Inflammatory macrophage (primary cell): ENCODE results near the gene TAOK2.
A peak's percentile ranks its signal among the peaks of the same experiment; 100 is the strongest.

ENCODE experiments used
- DNase-seq, 2 donors: peaks; one replicate each; pipeline ENCODE4 v3.0.0-alpha.2; 2020 to 2022

The TAOK2 gene

DNA sequence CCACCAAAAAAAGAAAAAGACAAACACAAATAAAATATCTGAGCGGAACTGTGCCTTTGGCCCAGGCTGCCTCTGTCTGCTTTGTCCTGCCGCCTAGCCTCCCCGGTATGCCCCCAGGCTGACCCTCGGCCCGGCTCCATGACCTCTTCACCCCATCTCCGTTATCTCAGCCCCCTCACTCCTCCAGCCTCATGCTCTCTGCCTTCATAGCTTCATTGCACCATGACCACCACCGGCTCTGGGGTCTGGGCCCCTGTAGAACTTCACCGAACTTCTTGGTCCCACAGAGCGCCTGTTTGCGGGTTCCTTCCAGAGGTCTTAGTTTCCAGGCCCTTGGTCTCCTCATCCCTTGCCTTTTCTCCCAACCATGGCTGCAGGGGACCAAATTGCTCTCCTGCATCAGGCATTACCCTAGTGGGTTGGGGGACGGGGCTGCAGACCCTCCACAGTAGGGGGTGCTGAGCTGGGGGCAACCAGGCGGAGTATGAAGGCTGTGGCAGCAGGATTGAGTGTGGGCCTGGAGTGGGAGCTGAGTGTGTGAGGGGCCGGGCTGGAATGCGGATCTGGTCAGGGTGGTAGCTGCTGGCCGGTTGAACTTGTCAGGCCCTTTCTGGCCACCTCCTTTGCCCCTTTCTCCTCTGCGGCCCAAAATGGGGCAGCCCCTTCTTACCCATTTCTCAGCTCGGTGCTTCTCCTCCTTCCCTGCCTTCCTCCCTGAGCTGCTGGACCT, 14.8 kb downstream of the TAOK2 start:
- DNase-seq, result no peak

DNA sequence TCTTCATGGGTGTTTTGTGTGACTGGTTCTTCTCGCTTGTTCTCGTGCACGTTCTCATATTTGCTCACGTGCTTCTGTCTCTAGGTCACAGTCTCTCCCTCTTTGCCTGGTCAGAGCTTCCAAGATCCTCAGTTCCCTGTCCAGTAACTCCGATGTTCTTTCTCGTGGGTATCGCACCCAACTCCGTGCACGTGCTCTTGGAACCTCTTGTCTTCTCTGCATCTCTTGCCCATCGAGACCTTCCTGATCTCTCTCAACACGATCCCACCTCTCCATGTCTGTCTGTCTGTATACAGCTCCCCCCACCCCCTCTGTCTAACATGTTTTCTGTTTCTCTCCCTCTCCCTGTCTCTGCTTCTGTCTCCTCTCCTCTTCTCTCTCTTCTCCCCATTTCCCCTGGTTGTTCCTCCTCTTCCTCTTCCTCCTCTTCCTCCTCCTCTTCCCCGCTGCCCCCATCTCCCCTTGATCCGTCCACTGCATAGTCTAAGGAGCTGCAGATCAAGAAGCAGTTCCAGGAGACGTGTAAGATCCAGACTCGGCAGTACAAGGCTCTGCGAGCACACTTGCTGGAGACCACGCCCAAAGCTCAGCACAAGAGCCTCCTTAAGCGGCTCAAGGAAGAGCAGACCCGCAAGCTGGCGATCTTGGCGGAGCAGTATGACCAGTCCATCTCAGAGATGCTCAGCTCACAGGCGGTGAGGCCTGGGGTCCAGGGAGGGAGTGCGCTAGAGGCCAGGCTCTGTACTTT, 15.6 kb downstream of the TAOK2 start:
- DNase-seq, result no peak

DNA sequence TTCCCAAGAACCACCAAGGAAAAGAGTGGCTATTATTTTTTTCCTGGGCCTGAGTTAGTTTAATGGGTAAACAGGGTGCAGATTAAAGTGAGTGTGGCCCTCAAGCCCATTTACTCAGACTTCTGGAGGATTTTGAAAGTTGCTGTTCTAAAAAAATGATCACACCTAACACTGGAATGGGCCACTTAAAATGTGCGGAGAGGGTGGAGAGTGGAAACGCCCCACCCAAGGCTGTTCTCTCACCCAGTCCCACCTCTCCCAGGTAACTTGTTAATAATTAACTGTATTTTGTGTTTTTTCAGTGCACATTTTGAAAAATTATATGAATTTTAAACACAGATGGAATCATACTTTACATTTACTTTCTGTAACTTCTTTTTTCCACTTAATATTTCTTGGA, 16.4 kb downstream of the TAOK2 start:
- DNase-seq, result no peak

DNA sequence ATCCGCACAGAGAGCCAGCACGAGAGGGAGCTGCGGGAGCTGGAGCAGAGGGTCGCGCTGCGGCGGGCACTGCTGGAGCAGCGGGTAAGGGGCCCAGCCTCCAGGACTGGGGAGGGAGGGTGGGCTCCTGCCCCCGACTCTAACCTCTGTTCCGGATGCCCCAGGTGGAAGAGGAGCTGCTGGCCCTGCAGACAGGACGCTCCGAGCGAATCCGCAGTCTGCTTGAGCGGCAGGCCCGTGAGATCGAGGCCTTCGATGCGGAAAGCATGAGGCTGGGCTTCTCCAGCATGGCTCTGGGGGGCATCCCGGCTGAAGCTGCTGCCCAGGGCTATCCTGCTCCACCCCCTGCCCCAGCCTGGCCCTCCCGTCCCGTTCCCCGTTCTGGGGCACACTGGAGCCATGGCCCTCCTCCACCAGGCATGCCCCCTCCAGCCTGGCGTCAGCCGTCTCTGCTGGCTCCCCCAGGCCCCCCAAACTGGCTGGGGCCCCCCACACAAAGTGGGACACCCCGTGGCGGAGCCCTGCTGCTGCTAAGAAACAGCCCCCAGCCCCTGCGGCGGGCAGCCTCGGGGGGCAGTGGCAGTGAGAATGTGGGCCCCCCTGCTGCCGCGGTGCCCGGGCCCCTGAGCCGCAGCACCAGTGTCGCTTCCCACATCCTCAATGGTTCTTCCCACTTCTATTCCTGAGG, 17.4 kb downstream of the TAOK2 start:
- DNase-seq, result no peak

DNA sequence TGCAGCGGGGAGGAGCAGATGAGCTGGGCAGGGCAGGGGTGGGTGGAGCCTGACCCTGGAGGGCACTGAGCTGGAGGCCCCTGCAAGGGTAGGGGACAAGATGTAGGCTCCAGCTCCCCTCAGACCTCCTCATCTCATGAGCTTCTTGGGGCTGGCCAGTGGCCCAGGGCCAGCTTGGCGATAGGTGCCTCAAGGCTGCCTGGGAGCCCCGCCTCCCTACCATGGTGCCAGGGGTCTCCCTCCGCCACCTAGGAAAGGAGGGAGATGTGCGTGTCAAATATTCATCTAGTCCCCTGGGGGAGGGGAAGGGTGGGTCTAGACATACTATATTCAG, 17.9 kb downstream of the TAOK2 start:
- no peak for DNase-seq

DNA sequence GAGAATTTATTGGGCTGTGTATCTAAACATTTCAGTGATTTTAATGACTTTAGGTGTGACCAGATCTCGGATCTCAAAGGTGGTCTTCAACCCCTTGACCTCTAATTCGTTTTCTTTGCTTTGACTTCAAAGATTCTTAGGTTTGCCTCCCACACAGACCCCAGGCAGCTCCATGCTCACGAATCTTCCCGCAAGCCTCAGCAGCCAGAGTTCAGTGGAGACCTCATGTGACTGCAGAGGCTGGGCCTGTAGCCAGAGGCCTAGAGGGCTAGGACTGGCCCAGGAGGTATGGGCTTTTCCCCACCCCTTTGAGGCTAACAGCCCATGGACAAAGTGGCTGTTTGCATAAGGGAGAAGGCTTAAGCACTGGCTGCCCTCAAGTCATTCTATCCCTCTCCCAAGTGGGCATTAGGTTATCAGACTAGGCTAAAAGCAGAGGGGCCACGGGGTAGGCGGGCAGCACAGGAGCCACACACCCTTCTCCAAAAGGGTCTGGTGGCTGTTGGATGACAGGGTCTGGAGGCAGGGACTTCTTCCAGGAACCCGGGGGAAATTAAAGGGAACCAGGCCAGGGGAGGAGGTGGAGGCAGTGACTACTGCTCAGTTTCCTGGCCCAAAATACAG, 18.8 kb downstream of the TAOK2 start:
- no peak for DNase-seq

DNA sequence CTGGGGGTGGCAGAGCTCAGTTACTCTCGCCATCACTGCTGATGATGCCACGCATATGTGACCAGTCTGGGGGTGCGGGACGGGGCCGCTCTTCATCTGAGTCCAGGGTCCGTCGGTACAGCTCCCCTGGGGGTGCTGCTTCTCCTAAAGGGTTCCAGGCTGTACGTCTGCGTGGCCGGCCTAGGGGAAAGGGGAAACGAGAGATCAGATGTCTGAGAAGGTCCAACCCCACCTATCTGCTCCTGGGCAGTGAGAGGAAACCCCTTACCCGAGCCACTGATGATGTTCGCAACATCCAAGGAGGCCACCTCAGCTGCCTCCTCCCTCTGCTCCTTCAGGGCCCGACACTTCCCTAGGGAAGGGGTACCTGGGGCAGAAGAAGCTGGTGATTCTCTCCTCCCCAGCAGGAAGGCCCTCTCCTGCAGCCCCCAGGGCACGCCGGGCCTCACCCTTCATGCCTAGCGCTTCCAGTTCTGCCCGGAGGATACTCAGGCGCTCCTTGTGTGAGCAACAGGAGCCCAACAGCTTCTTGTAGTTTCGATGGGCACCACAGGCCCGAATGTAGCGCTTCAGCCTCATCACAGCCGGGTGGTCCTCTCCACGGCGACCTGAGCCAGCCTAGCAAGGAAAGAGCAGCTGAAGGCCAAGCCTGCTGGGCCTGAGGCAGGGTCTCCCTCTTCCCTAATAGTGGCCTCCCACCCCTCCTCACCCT, 19.7 kb downstream of the TAOK2 start:
- DNase-seq, result no peak

DNA sequence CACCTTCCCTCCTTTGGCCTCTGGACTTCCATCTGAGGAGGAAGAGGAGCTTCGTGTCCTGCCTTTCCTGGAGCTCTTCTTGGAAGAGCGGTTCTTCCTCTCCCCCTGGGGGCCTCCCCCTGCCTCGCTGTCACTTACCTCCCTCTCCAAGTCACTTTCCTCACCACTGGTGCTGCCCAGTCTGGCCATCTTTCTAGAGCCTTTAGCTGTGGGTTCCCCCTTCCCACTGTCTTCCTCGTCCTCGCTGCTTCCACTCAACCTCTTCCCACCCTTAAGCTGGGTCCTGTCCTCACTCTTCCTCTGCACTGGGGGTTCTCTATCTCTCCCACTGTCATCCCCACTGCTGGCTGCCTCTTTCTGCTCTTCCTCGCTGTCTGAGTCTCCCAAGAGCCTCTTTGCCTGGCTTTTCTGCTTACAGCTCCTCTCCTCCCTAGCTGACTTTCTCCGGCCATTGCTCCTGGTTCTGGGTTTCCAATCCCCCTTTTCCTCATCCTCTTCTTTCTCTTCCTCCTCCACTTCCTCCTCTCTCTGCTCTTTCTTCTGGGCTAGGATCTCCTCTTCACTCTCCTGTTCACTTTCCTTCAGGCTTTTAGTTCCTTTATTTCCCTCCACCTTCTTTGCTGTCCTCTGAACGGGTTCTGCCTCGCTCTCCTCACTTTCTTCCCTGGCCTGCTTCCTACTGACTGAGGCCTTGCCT, 20.4 kb downstream of the TAOK2 start:
- DNase-seq, result no peak

DNA sequence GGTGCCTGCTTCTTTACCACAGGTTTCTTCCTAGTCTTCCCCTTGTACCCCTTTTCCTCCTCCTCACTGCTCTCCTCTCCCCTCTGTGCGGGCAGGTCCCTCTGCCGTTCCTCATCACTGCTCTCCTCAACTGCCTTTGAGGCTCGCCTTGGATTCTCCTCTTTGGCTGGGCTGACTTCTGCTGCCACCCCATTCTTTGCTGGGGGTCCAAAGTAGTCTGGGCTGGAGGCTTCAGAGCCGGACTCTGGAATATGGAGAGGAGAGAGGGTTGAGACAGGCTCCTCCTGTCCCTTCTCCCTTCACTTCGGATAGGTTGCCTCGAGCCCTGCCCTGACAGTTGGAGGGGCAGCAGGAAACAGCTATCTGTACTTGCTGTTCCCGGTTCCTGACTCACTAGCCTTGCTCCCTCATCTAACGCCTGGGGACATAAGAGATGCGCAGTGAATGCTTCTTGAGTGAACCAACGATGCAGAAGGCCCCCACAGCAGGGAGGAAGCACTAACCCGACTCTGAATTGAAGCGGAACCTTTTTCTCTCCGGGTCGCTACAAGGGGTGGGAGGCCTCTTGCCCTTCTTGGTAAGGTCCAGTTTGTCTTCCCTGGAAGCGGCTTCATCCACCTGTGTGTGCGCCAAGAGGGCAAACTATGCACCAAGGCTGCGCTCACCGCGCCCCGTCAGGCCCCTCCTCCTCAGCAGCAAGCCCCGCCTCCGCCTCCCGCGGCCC, 21.1 kb downstream of the TAOK2 start:
- no peak for DNase-seq

DNA sequence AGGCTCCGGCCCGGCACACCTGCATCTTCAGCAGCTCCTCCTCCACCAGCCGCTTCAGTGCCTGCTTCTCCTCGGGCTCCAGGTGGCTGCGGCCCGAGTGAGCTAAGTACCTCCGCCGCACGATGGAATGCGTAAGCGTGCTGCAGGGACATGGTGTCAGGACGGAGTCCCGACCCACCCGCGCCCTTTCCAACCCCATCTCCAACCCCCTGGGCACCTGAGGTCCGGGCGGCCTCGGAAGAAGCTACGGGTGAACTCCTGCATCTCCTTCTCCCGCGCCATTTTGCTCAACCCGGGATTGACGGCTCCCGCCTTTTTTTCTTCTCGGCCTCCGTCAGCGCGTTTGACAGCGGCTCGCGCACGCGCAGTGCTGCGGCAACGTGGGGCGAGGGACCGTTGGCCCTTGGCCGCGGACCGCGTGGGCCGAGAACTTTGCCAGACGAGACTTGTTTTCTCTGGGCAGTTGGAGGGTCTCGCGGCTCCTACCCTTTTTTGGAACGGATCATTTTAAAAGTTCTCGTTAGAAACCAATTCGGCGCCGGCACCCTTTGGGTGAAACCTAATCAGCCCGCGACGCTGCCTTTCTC, 21.7 kb downstream of the TAOK2 start, which contains the start of gene HIRIP3:
Gene HIRIP3 (minus strand): TSS at position 294 of the 587 bp plus-strand sequence. CDS start 12 bp downstream, at position 282.
- DNase-seq, result peak; percentile 89 to 92

DNA sequence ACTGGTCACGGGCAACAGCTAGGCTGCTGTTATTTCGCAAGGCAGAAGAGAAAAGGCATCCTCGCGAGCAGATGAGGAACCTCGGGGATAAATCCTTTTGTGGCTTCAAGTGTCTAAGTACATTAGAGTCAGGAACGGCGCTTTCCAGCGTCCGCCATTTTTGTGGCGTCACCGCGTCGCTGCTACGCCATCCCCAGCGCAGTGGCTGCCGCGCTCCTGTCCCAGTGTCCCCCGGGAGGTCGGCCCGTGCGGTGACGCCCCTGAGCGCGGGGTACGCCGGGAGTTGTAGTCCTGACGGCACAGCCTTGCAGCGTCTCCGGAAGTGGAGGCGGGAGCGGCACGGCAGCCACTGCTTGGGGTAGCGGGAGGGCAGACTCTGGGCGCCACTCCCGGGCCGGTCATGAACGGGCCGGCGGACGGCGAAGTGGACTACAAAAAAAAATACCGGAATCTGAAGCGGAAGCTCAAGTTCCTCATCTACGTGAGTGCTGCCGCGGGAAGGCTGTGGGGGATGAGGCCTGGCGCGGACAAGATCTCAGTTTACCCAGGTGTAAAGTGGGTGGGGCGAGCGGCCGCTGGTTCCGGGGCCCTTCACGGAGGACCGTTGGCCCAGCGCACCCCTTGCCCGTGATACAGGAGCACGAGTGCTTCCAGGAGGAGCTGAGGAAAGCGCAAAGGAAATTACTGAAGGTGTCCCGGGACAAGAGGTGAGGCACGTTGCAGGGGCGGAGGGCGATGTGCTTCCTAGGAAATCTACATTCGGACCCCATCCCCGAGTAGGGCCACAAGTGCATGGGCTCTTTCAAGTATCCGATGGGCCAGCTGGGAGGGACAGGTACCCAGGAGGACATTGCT, 22.5 kb downstream of the TAOK2 start, which contains the start of gene INO80E:
Gene INO80E (plus strand): TSS at position 331 of the 855 bp plus-strand sequence. CDS start 70 bp downstream, at position 401.
- DNase-seq, result peak; percentile 98 to 99

DNA sequence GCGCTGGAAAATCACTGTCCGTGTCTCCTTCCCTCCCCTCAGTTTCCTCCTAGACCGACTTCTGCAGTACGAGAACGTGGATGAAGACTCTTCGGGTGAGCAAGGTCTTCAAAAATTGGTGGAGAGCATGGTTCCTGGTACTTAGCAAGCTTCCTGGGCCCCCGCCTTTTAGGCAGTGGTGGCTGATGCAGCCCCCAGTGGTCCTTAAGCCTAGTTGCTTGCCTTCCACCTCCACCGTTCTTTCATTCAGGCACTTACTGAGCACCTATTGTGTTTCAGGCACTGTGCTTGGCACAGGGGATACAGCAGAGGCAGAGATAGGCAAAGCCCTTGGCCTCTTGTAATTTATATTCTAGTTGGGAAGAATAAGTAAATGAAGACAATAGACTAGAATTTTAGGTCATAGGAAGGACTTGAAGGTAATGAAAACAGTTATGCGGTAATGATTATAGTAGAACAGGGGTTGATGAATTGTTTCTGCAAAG, 23.1 kb downstream of the TAOK2 start:
- no peak for DNase-seq

DNA sequence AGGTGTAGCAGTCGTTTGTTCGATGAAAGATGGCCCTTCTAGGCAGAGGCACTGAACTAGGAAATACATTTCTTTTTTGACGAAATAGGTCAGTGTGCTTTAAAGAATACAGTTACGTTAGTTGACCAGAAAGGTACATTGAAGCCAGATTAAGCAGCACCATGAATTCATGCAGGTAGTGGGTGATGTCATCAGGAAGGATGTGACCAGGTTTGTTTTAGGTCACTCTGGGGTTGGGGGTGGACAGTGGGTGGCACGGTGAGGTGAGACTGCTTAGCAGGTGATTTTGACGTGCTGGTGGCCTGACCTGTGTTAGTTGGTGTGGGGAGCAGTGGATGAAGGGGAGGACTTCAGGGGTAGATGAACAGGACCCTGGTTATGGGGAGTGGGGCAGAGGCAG, 25.9 kb downstream of the TAOK2 start:
- DNase-seq, result no peak

DNA sequence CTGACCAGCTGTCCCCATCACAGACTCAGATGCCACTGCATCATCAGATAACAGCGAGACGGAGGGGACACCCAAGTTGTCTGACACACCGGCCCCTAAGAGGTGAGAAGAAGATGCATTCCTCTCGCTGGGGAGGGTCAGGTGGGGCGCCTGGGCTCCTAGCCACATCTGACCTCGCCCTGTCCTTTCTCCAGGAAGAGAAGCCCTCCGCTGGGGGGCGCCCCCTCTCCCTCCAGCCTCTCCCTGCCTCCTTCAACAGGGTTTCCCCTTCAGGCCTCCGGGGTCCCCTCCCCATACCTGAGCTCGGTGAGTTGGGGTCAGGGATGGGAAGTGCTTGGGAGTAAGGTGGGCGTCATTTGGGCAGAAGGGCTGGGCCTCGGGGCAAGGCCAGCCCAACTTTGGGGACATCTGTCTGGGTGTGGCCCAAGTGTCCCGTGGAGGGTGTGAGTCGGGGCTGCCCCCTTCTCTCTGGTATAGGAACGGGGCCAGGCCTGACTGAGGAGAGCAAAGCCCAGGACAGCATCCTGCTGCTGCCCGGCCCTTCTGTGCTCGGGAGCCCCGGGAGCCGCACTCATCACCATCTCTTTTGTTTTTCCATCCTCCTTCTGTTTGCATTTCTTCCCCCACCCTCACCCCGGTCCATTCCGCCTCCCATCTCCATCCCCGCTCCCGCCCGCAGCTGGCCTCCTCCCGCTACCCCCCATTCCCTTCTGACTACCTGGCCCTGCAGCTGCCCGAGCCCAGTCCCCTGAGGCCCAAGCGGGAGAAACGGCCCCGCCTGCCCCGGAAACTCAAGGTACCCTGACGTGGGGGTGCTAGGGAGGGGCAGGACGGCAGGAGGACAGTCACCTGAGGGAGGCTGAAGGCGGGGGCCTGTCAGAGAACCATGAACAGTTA, 27.3 kb downstream of the TAOK2 start:
- no peak for DNase-seq

DNA sequence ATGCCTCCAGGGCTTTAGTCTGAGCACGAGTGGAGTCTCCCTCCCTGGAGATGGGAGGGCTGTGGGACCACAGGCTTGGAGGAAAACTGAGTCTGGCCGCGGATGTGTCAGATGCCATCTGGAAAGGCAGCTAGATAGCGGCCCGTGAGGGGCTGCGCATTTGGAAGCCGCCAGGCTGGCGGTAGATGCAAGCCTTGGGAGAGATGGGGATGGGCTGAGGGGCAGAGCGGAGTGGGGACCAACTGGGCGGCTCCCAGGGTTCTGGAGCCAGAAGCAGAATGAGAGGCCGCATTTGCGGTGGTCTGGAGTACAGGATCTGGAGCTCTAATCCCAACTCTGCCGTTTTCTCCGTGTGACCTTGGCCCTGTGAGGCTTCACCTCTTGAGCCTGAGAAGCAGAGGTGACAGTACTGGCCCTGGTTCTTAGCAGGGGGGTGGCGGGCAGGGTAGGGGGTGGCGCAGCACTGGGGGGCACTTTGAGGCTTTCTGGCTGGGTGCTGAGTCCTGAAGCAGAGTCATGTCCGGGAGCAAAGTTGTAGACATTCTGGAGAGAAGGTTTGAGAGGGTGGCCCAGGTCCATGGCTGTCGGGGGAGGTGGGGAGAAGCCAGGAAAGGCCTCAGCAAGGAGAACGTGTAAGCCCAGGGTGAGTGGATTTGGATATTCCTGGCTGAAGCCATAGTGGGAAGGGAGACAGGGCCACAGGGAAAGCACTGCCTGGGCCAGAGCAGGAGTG, 29.1 kb downstream of the TAOK2 start:
- no peak for DNase-seq

DNA sequence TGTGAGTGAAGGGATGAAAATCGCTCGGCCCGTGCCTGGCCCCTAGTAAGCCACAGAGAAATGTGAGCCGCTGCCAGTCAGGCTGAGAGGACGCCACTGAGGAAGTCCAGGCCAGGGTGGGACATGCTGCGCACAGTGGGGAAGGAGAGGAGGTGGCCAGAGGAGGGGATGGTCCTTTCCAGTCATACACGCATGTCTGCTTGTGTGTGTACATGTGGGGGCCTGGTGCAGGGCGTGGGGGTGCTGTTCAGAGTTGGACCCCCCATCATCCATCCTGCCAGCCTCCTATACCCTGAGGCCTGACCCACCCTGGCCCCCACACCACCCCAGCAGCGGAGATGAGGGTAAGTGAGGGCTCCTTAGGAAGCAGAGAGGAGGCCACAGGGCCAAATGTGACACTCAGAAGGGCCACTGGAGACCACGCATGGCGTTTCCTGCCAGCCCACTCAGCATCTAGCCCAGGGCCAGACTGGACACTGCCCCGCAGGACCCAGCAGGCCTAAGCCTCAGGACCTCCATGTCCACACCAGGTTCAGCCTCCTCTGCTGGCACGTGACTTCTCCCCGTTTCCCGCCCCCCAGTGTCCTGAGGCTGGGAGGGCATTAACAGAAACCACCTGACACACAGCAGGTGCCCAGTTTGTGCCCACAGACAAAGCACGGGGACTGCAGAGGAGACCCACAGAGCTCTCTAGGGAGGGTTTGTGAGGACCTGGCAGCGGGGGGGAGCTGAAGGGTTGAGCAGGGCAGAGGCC, 30.2 kb downstream of the TAOK2 start:
- DNase-seq, result no peak

DNA sequence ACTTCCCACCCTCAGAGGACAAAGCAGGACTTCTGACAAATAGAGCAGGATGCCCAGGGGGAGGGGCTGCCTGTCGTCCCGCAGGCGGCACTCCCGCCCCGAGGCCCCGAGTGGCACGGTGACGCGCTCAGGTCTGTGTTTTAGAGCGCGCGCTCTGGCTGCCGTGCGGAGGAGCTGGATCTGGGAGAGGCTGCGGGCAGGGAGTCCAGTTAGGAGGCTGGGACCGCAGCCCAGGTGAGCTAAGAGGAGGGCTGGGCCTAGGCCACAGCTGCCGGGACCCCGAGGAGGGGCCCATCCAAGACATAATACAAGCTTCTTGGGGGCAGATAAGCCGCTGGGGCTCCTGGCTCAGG, 30.7 kb downstream of the TAOK2 start:
- DNase-seq, result no peak
